NCI-H1105 treated with DMSO at 0.1 percent for 48 hours (cell line): ENCODE measurements around the gene ANXA3.
"Not testable (repeated sequence)": the region's sequence is repeated elsewhere in the genome, so short reads cannot be mapped to it uniquely, and the experiment has no call there.

ENCODE experiments used
- DNase-seq: peaks from one replicate; lab custom pipeline; 2025; lab: John Stamatoyannopoulos, UW

The ANXA3 gene

GRCh38 chr4:78578674-78579425 lies 27.3 kb downstream of the ANXA3 start:
- DNase-seq = no peak

- no peak for DNase-seq
Measured at GRCh38 chr4:78581618-78582017, 30.0 kb downstream of the ANXA3 start.

GRCh38 chr4:78584863-78585547 lies 33.4 kb downstream of the ANXA3 start:
- DNase-seq = no peak

DNA sequence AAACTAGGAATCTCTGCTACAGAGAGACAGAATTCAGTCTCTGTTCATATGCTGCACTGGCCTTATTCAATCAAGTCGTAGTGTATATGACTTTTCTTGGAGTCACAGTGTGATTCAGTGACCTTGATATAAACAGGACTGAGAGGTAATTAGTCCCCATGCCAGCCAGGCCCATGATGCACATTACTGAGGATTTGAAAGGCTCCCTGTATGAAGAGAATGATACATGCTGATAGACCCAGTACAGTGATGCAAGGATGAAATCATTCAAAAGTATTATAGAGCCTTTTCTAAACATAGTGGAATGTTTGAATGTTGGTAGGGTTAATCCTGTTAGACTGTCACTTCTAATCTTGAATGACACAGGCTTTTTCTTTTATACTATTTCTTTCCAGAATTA lies 34.1 kb downstream of the ANXA3 start:
- DNase-seq = no peak

- no peak for DNase-seq
Measured at GRCh38 chr4:78588894-78589545, 37.5 kb downstream of the ANXA3 start.

GRCh38 chr4:78591404-78591803 lies 39.8 kb downstream of the ANXA3 start:
- no peak for DNase-seq

DNA sequence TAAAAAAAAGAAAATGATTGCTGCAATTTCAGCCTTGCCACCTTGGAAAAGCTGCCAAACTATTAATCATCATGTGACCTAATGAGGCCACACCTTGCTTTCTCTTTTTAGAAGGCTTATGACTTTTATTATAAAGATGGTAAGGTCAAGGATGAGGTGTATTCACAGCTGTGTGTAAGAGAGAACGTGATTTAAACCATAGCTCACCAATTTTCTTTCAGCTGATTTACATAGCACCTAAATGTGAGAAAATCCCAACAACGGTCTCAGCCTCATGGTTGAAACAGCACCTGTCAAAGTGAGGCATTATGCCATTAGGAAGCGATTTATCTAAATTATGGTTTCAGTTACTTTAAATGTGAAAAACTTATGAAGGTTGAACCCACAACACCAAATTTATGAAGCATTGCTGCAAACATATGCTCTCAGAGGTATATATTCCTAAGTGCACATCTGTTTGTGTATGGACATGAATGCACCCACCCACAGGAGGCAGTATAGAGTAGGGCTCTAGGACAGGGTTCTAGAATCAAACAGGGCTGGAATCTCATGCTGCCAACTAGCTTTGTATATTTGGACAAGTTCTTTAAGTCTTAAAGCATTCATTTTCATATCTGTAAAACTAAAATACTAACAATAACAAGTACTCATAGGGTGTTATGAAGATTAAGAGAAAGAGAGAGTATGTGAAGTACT lies 40.7 kb downstream of the ANXA3 start:
- DNase-seq = no peak

- DNase-seq = no peak
Measured at GRCh38 chr4:78596111-78596742, 44.7 kb downstream of the ANXA3 start.

DNA sequence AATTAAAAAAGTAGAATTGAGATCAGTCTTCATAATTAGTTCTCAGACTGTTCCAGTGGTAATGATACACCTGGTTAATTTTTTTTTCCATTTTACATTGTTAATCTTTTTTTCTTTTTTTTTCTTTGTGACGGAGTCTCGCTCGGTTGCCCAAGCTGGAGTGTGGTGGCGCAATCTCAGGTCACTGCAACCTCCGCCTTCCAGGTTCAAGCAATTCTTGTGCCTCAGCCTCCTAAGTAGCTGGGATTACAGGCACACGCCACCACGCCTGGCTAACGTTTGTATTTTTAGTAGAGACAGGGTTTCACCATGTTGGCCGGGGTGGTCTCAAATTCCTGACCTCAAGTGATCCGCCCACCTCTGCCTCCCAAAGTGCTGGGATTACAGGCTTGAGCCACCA lies 46.9 kb downstream of the ANXA3 start:
- not testable (repeated sequence) for DNase-seq

DNA sequence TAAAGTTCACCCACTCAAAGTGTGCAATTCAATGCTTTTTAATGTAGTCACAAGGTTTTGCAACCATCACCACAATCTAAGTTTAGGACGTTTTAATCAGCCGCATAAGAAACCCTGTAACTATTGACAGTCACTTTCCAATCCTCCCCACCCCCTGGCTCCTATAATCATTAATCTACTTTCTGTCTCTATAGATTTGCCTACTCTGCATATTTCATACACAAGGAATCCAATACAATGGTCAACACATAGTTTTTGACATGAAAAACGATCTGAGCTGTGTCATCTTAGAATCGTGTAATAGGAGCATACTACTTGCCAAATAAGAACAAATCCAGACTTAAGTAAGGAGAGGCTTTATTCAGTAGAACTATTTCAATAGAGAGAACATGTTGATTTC lies 47.6 kb downstream of the ANXA3 start:
- DNase-seq = no peak

DNA sequence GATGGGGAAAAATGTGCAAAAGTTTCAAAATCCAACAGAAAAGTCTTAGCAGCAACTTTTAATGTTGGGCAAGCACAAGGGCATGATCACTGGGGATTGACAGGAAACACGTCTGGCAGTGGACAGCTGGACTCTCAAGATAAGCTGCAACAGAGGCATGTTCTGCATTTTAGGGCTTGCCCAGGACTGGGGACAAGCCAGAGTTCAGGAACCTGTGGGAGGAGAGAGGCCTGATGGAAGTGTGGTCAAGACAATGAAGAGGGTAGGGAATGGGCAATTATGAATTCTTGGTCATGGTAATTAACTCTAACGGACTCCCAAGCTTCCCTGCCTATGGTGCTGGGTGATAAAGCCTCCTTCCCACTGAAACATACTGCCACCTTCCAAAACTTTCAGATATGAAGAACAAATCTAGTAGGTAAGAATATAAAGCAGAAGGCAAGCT lies 48.4 kb downstream of the ANXA3 start:
- DNase-seq = no peak

DNA sequence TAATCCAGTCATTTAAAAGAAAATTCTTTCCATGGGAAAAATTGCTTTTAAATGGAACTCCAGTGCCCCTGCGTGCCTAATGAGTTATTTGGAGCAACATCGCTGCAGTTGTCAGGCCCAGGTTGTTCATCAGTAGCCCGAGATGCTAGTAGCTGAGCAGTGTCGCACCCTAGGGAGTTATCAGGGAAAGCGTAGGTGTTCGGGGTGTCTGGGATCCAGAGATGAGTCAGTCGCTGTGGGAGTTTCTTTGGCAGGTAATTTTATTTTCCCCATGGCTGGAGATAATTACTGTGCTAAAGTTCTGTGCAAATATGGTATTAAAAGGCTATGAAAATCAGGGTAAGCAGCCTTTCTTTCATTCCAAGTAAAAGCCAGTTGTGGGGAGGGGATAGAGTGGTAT lies 49.4 kb downstream of the ANXA3 start:
- DNase-seq = no peak

DNA sequence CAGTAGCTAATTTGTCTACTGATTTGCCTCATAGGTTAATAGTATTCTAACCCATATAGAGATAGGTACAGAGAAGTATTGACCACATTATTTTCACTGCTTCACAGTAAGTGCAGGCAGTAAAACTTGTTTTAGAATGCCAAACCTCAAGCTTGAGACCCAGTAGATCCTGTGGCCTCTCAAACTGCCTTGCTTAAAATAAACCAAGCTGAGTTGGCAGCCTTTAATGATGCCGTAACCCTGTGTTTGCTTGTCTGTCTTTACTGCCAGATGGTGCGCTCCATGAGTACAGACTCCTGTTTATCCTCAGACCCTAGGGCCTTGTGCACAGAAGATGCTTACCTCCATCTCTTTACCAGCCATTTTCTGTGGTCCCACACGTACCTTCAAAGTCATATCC lies 50.8 kb downstream of the ANXA3 start:
- DNase-seq = no peak

- no peak for DNase-seq
Measured at GRCh38 chr4:78603384-78603783, 51.8 kb downstream of the ANXA3 start.

GRCh38 chr4:78604988-78605387 lies 53.4 kb downstream of the ANXA3 start:
- DNase-seq = no peak

- DNase-seq = no peak
Measured at GRCh38 chr4:78606035-78606434, 54.5 kb downstream of the ANXA3 start.

DNA sequence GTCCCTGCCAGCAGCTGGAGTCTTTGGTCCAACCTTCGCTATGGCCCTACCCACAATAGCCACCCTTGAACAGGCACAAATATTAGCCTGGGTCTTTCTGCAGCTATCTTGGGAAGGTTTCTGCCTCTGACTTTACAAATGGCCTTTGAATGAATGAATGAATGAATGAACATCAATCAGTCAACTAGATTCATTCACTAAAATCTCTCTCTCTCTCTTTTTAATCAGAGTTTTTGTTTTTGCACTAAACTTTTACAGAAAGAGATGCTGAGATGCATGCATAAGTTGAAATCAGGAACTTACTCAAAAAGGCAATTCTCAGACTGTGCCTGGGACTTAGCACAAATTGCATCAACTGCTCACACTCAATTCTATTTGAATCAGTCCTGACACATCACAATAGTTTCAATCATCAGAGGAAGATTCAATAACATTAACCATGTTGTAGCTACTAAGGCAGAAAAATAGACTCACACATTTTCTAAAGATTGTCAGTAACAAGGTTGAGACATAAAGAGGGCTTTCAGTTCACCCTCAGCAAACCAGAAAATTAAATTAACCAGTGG lies 55.0 kb downstream of the ANXA3 start:
- DNase-seq = no peak

DNA sequence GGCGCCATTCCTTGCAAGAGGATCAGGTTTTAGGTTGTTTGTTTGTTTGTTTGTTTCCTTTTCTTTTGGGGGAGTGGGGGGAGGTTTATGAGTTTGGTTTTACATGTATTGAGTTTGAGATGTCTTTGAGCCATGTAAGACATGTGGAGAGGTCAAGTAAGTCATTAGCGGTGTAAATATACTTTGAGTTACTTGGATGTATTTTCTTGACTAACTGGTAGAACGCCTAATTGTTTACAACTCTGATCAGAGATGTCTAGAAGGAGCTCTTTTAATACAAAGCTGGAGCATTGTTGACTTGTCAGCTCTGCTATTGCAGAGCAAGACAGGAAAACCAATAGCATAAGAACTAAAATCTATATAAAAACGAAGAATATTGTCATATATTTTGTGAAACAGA lies 57.1 kb downstream of the ANXA3 start:
- DNase-seq = no peak

DNA sequence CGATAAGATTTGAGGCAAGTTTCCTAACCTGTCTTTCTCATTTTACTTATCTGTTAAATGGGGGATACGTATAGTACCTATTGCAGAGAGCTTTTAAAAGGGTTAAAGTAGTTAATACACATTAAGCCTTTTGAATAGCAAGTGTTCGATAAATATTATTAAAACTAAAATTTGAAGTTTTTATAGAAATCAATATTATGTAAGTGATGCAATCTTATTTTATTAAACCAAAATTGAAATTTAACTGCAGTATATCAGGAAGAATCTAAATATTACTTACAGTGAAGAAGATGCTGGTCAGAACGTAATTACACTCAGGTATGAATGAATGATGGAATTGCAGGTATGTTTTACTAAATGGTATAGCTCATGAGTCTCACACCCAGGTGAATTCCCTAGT lies 58.0 kb downstream of the ANXA3 start:
- no peak for DNase-seq

- no peak for DNase-seq
Measured at GRCh38 chr4:78610546-78611214, 59.1 kb downstream of the ANXA3 start.

GRCh38 chr4:78611215-78611558 lies 59.6 kb downstream of the ANXA3 start:
- no peak for DNase-seq
